Esophagus squamous epithelium (tissue), 5 donors: ENCODE results near the gene SKIDA1. TPM values are rescaled to one million over a fixed set of nuclear protein-coding genes. Genes with fewer than 3 reads are reported as not detected.
"Not testable (repeated sequence)": the region's sequence is repeated elsewhere in the genome, so short reads cannot be mapped to it uniquely, and the experiment has no call there.

Experiments used
- DNase-seq: peaks from one replicate; lab custom pipeline; 2025; lab: John Stamatoyannopoulos, UW
- H3K27ac ChIP-seq, 4 donors: fragments of 200-600 bp; sonication (generic); one replicate each; pipeline ENCODE4 v1.5.1; 2016 to 2019; ENCODE audit warnings: mild to moderate bottlenecking in 1 of 4
- H3K27me3 ChIP-seq, 4 donors: fragments of 200-600 bp; sonication (generic); 1 replicate in 3 of 4; 2 replicates in 1 of 4; pipeline versions ENCODE4 v1.5.1 to v1.6.0; 2017 to 2021; ENCODE audit warnings: antibody characterized with exemption in 1 of 4
- H3K36me3 ChIP-seq, 3 donors: fragments of 200-600 bp; sonication (generic); one replicate each; pipeline ENCODE4 v1.5.1; 2016 to 2019
- H3K4me1 ChIP-seq, 3 donors: fragments of 200-600 bp; sonication (generic); one replicate each; pipeline ENCODE4 v1.5.1; 2017 to 2019
- H3K4me3 ChIP-seq, 4 donors: fragments of 200-600 bp; sonication (generic); 1 replicate in 3 of 4; 2 replicates in 1 of 4; pipeline ENCODE4 v1.5.1; 2016 to 2019; ENCODE audit warnings: mild to moderate bottlenecking in 2 of 4, moderate library complexity in 1 of 4
- H3K9me3 ChIP-seq, 3 donors: fragments of 200-600 bp; sonication (generic); one replicate each; pipeline ENCODE4 v1.5.1; 2016 to 2019
- POLR2A ChIP-seq, 4 donors: fragments of 450-650 bp; IDR thresholded peaks; one replicate each; pipeline ENCODE4 v1.6.1; 2017; ENCODE audit warnings: antibody characterized with exemption in 4 of 4, mild to moderate bottlenecking in 4 of 4, moderate library complexity in 3 of 4
- WGBS, 2 donors: methylation state at CpG; one replicate each; pipeline ENCODE4 v1.1.5; 2018; 5-methylcytosine and 5-hydroxymethylcytosine counted together
- intact Hi-C: fragments of 100-400 bp; cut with DNase I; formaldehyde crosslinking; loops from one replicate; pipeline ENCODE4 v1.15.0; 2022
- total RNA-seq, 4 donors: library from RNA; depleted of rRNA; stranded (reverse); fragments of >200 nt; gene quantifications; one replicate each; pipeline ENCODE4 v1.1.0, GENCODE V29; 2016
- TF ChIP-seq, protein P1 (sequence below), 6 experiments: fragments of 450-650 bp in 4 of 6; fragments of 200-600 bp in 2 of 6; sonication (generic) in 2 of 6; IDR thresholded peaks; one replicate each; pipeline ENCODE4 v1.5.1; 2016 to 2019; ENCODE audit warnings: antibody characterized with exemption in 6 of 6, mild to moderate bottlenecking in 4 of 6, moderate library complexity in 4 of 6
- donor health status: DM: yes; HTN: yes; CAD: no.

SKIDA1 gene
- under 1 TPM in 3 of 4 donors, not detected in 1; 0.53 to 0.57 (median 0.57) TPM for total RNA-seq

DNA sequence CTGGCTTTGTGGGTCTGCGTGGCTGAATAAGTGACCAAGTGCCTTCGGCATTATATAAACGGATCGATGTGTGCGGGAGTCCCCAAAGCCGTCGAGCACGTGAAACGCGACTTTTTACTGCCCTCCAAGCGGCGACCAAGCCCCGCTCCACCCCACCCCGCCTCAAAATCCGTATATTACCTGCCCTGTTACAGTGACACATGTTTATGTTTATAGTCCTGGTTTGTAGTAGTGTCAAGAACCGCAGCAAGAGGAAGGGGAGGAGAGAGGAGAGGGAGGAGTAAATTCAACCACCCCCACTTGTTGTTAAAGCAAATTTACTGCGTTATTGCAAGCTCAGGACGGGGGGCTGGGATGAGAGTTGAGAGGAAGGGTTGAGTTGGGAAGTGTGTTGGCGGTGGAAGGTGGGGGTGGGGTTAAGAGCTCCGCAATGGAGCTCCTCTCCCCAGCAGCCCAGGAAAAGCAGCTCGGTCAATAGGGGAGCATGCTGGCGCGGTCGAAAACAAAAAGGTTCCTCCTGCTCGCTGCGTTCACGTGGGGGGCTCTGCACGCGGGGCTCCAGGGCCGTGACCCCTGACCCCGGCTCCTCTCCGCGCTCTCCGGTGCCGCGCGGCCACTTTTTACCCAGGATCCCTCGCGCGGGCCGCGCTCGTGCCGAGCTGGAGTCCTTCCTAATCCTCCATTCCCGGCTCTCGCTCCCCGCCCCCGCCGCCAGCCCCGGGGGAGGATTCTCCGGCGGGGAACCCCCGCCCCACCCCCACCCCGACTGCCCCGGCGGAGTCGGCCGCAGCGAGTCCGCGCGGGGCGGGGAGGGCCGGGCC, at the start of gene SKIDA1:
Gene SKIDA1, minus strand, starts transcription at position 316 of the 821 bp plus-strand sequence. CDS start 7,860 bp downstream, outside the sequence.
- DNase-seq, result no peak
- Histone ChIP-seq H3K27ac (peak within 1 kb of the TSS; percentile 97 to 100 (median 100)), H3K27me3 (no peaks in the 10 kb centered on the region), H3K4me1 (peaks cover 9 to 73% (median 10%) of the 10 kb centered on the region in 3 donors), H3K9me3 (no peaks in the 10 kb centered on the region), H3K36me3 (no peaks in the 10 kb centered on the region), H3K4me3 (peak within 1 kb of the TSS; percentile 64 to 85 (median 80))
- intact Hi-C loops, result no loop called here
- TF ChIP-seq, protein P1, sequence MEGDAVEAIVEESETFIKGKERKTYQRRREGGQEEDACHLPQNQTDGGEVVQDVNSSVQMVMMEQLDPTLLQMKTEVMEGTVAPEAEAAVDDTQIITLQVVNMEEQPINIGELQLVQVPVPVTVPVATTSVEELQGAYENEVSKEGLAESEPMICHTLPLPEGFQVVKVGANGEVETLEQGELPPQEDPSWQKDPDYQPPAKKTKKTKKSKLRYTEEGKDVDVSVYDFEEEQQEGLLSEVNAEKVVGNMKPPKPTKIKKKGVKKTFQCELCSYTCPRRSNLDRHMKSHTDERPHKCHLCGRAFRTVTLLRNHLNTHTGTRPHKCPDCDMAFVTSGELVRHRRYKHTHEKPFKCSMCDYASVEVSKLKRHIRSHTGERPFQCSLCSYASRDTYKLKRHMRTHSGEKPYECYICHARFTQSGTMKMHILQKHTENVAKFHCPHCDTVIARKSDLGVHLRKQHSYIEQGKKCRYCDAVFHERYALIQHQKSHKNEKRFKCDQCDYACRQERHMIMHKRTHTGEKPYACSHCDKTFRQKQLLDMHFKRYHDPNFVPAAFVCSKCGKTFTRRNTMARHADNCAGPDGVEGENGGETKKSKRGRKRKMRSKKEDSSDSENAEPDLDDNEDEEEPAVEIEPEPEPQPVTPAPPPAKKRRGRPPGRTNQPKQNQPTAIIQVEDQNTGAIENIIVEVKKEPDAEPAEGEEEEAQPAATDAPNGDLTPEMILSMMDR (IDR thresholded peaks at IDR 0.05), result no peak
- peak in 1 of 4 donors; percentile 31 for TF ChIP-seq POLR2A (IDR thresholded peaks at IDR 0.05)
- 0 to 3% methylated on average over 25 to 34 of the region's 64 CpGs for WGBS, 2 donors

DNA sequence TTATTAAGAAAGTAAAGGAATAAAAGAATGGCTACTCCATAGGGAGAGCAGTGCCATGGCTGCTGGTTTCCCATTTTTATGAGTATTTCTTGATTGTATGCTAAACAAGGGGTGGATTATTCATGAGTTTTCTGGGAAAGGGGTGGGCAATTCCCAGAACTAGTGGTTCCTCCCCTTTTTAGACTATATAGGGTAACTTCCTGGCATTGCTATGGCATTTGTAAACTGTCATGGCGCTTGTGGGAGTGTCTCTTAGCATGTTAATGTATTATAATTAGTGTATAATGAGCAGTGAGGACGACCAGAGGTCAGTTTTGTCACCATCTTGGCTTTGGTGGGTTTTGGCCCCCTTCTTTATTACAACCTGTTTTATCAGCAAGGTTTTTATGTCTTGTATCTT, 49.0 kb upstream of the SKIDA1 start:
- H3K9me3 ChIP-seq, H3K27me3 ChIP-seq, H3K4me3 ChIP-seq, intact Hi-C loops, DNase-seq, H3K27ac ChIP-seq: not testable (repeated sequence)
- Histone ChIP-seq H3K4me1 (peaks cover 0 to 24% (median 6%) of the 10 kb centered on the region in 3 donors), H3K36me3 (peaks cover 0 to 24% (median 0%) of the 10 kb centered on the region in 3 donors)
- 81 to 92% methylated on average over 2 of the region's 2 CpGs for WGBS, 2 donors

DNA sequence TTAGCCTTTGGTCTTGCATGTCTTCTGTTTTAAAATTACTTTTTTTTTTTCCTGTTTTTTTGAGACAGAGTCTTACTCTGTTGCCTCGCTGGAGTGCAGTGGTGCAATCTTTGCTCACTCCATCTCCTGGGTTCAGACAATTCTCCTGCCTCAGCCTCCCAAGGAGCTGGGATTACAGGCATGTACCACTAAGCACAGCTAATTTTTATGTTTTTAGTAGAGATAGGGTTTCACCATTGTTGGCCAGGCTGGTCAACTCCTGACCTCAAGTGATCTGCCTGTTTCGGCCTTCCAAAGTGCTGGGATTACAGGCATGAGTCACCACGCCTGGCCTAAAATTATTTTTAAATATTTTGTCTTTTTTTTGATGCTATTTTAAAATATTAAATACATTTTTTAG, 47.1 kb upstream of the SKIDA1 start:
- peaks cover 0 to 24% (median 0%) of the 10 kb centered on the region in 3 donors for H3K36me3 ChIP-seq
- intact Hi-C loops, result no loop called here
- TF ChIP-seq, protein P1 (IDR thresholded peaks at IDR 0.05), result no peak
- TF ChIP-seq POLR2A (IDR thresholded peaks at IDR 0.05), result no peak
- no peak overlapping the region for H3K4me3 ChIP-seq
- no peaks in the 10 kb centered on the region for H3K27me3 ChIP-seq
- DNase-seq, result no peak
- WGBS, 2 donors, result 56 to 63% methylated on average over 3 of the region's 3 CpGs
- no peaks in the 10 kb centered on the region for H3K9me3 ChIP-seq
- H3K27ac ChIP-seq, result peak overlapping the region in 1 of 4 donors; percentile 27
- peaks cover 0 to 24% (median 6%) of the 10 kb centered on the region in 3 donors for H3K4me1 ChIP-seq

DNA sequence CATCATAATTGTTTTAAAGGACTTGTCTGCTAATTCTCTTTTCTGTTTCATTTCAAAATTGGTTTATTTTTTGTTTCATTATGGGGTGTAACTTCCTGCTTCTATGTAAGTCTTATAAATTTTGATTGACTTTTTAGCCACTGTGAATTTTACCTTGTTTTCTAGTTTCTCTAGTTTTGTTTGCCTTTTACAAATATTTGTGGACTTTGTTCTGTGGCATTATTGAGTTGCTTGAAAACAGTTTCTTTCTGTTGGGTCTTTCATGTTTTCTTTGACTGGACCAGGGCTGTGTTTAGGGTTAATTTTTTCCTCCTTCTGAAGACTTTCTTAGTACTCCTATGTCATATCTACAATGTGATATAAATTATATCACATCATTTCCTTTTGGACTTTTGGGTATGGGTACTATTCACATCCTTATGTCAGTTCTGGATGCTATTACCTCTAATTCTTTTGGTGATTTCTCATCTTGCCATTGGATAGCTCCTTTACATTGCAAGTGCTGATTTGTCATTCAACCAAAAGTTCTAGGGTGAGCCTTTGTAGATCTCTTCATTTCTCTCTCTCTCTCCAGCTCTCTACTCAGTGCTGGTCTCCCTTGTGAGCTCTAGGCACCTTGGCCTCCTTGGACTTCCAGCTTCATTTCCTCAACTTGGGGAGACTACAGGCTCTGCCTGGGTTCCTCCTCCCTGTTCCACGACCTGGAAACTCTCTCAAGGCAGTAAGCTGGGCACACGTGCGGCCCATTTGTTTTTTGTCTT, 45.5 kb upstream of the SKIDA1 start:
- TF ChIP-seq POLR2A (IDR thresholded peaks at IDR 0.05), result no peak
- TF ChIP-seq, protein P1 (IDR thresholded peaks at IDR 0.05), result no peak
- 72 to 76% methylated on average over 3 of the region's 3 CpGs for WGBS, 2 donors
- H3K27ac ChIP-seq, result no peak overlapping the region
- intact Hi-C loops, result no loop called here
- H3K27me3 ChIP-seq, result no peaks in the 10 kb centered on the region
- H3K36me3 ChIP-seq, result peaks cover 0 to 27% (median 0%) of the 10 kb centered on the region in 3 donors
- H3K4me3 ChIP-seq, result no peak overlapping the region
- no peak for DNase-seq
- H3K9me3 ChIP-seq, result no peaks in the 10 kb centered on the region
- peaks cover 0 to 24% (median 6%) of the 10 kb centered on the region in 3 donors for H3K4me1 ChIP-seq

DNA sequence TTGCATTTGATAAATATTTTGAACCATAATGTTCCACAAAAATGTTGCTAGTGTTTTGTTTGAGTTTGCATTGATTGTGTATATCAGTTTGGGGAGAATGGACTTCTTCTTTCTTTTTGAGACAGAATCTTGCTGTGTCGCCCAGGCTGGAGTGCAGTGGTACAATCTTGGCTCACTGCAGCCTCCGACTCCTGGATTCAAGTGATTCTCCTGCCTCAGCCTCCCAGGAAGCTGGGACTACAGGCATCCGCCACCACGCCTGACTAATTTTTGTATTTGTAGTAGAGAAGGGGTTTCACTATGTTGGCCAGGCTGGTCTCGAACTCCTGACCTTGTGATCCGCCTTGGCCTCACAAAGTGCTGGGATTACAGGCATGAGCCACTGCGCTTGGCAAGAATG, 33.5 kb upstream of the SKIDA1 start:
- H3K27ac ChIP-seq, H3K27me3 ChIP-seq, H3K4me3 ChIP-seq, DNase-seq, H3K9me3 ChIP-seq: not testable (repeated sequence)
- WGBS, 2 donors, result 97 to 100% methylated on average over 7 of the region's 7 CpGs
- Histone ChIP-seq H3K36me3 (peaks cover 0 to 88% (median 4%) of the 10 kb centered on the region in 3 donors), H3K4me1 (peaks cover 0 to 20% (median 9%) of the 10 kb centered on the region in 3 donors)
- intact Hi-C loops, result loop anchor here (10.0 kb wide), 1 partner anchor 176 kb away; no protein-coding TSS in a partner anchor
